ENCODE measurements around the gene PRSS57.
A peak's percentile ranks its signal among the peaks of the same experiment; 100 is the strongest.

Gene PRSS57

DNA sequence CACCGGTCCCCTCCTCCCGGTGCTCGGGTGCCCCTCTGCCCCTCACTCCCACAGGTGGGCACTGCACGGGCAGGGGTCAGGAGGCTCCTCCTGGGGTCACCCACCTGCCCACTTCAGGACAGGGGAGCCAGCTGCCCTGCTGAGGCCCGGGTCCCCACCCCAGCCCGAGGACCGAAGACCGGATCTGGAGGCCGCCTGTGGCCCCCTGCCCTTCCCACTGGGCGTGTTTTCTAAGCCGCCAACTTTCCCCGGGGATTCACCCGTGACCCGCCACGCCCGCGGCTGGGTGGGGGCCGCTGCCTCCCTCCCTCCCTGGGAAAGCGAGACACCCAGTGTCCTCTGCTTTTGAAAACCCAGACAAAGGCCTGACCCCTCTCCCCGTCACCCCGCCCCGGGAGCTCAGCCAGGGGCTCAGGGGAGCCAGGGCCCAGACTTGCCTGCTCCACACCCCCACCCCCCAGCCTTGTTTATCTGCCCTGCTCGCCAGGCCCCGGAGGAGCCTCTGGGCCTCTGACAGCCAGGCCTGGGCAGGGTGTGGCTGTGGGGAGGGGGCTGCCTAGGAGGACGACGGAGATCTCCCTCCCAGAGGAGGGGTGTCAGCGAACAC, 14.8 kb upstream of the PRSS57 start:
- H3K27ac Mint-ChIP-seq, result no peak overlapping the region
- peaks cover 23% of the 10 kb centered on the region for H3K9me3 Mint-ChIP-seq
- H3K36me3 Mint-ChIP-seq (ENCODE audit: low read depth), result peaks cover 10% of the 10 kb centered on the region
- DNase-seq, result no peak
- TF ChIP-seq, protein P1, sequence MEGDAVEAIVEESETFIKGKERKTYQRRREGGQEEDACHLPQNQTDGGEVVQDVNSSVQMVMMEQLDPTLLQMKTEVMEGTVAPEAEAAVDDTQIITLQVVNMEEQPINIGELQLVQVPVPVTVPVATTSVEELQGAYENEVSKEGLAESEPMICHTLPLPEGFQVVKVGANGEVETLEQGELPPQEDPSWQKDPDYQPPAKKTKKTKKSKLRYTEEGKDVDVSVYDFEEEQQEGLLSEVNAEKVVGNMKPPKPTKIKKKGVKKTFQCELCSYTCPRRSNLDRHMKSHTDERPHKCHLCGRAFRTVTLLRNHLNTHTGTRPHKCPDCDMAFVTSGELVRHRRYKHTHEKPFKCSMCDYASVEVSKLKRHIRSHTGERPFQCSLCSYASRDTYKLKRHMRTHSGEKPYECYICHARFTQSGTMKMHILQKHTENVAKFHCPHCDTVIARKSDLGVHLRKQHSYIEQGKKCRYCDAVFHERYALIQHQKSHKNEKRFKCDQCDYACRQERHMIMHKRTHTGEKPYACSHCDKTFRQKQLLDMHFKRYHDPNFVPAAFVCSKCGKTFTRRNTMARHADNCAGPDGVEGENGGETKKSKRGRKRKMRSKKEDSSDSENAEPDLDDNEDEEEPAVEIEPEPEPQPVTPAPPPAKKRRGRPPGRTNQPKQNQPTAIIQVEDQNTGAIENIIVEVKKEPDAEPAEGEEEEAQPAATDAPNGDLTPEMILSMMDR (IDR thresholded peaks at IDR 0.05), result no peak
- peaks cover 18% of the 10 kb centered on the region for H3K4me1 Mint-ChIP-seq
- H3K27me3 Mint-ChIP-seq (ENCODE audit: low read depth, poor library complexity), result peaks cover 15% of the 10 kb centered on the region
- H3K4me3 Mint-ChIP-seq, result no peak overlapping the region

DNA sequence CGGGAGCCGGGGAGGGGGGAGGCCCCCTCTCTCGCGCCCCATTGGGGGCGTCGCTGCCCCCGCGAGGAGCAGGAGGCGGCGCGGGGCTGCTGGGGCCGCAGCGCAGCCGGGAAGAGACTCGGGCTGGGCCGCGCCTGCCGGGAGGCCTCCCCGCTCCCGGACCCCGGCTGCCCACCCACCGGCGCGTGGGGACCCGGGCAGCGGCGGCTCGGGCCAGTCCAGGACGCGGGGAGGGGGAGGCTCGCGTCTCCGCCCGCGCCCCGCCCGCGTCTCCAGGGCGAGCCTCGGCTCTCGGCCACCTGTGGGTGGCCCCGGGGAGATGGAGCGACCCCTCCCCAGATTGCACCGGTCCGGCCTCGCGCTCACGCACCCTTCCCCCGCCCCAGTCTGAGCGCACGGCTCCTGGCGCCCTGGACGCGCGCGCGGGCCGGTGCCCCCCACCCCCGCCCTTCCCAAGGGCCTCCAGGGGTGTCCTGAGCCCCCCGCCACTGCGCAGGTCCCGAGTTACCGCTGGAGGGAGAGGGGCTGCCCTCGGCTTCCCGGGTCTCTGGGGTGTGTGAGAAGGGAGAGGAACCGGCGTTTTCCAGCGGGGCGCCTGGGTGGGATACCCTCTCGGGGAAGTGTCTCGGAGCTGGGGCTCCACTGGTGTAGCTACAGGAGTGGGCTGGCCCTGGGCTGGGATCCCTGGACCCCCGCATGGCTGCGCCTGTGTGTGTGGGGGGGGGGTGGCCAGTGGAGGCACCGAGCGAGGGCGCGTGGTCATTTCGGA, 14.1 kb upstream of the PRSS57 start:
- Mint-ChIP-seq H3K9me3 (peaks cover 20% of the 10 kb centered on the region), H3K4me1 (peaks cover 18% of the 10 kb centered on the region), H3K27ac (no peak overlapping the region), H3K36me3 (ENCODE audit: low read depth) (peaks cover 4% of the 10 kb centered on the region), H3K4me3 (peak overlapping the region; percentile 72), H3K27me3 (ENCODE audit: low read depth, poor library complexity) (peaks cover 22% of the 10 kb centered on the region)
- TF ChIP-seq, protein P1 (IDR thresholded peaks at IDR 0.05), result no peak
- peak; percentile 47 for DNase-seq

DNA sequence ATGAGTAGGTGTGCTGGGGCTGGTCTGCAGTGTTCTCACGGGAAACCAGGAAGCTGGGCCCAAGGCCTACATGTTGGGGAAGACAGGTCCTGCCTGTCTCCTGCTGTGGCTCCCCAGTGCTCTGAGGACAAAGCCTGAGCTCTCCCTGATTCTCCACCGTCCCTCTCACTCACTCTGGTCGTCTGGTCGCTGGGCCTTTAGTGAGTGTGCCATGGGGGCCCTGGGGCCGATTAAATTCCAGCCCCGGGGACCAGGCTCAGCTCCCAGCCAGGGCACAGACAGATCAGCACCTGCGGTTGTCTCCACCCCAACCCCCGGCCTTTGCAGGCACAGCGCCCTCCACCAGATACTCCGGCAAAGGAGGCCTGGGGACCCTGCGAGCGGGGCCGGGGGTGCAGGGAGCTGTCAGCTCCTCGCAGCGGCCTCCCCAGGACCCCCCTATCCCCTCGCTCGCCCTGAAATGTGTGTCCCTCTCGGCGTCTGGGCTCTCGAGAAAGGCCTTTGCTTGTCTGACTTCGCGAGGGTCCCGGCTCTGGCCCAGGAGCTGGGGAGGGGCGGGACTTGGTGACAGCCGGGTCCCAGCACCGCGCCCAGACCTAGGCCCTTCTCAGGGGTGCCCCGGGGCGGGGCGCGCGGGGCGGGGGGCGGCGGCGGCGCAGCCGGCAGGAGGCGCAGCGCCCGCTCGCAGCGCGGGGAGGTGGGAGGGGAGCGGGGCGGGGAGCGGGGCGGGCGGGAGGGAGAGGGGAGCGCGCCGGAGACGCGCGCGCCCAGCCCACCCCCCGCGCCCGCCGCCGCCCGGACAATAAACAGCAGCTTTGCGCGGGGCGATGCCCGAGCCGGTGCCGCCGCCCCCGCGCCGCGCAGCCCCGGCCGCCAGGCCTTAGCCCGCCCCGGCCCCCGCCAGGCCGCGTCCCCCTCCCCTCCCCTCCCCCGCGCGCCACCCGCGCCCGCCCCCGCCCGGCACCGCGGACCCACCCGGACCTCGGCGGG, 13.2 kb upstream of the PRSS57 start, which contains the start of gene PALM:
Gene PALM, plus strand, starts transcription at position 782 of the 990 bp plus-strand sequence. CDS start 212 bp downstream, outside the sequence.
- H3K4me3 Mint-ChIP-seq, result peak within 1 kb of the TSS; percentile 76
- peaks cover 18% of the 10 kb centered on the region for H3K4me1 Mint-ChIP-seq
- TF ChIP-seq, protein P1 (IDR thresholded peaks at IDR 0.05), result no peak
- peak; percentile 74 for DNase-seq
- peaks cover 20% of the 10 kb centered on the region for H3K9me3 Mint-ChIP-seq
- H3K27ac Mint-ChIP-seq, result no peak within 1 kb of the TSS
- H3K27me3 Mint-ChIP-seq (ENCODE audit: low read depth, poor library complexity), result peaks cover 26% of the 10 kb centered on the region
- H3K36me3 Mint-ChIP-seq (ENCODE audit: low read depth), result peaks cover 4% of the 10 kb centered on the region

DNA sequence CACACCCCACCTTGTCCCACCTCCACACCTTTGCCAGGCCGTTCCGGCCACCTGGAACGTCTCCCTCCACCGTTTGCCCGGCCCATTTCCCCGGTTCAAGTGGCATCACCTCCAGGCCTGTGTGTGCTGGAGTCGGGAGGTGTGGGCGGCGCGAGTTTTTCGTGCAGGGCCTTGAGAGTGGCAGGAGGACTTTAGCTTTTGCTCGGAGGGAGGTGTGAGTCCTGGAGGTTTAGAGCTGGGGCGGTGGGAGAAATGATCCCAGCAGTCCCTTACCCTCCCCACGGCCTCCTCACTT, 9.1 kb upstream of the PRSS57 start:
- TF ChIP-seq, protein P1 (IDR thresholded peaks at IDR 0.05), result no peak
- Mint-ChIP-seq H3K9me3 (peaks cover 20% of the 10 kb centered on the region), H3K36me3 (ENCODE audit: low read depth) (no peaks in the 10 kb centered on the region), H3K27me3 (ENCODE audit: low read depth, poor library complexity) (peaks cover 33% of the 10 kb centered on the region), H3K4me1 (peaks cover 7% of the 10 kb centered on the region), H3K27ac (no peak overlapping the region), H3K4me3 (no peak overlapping the region)
- DNase-seq, result no peak

DNA sequence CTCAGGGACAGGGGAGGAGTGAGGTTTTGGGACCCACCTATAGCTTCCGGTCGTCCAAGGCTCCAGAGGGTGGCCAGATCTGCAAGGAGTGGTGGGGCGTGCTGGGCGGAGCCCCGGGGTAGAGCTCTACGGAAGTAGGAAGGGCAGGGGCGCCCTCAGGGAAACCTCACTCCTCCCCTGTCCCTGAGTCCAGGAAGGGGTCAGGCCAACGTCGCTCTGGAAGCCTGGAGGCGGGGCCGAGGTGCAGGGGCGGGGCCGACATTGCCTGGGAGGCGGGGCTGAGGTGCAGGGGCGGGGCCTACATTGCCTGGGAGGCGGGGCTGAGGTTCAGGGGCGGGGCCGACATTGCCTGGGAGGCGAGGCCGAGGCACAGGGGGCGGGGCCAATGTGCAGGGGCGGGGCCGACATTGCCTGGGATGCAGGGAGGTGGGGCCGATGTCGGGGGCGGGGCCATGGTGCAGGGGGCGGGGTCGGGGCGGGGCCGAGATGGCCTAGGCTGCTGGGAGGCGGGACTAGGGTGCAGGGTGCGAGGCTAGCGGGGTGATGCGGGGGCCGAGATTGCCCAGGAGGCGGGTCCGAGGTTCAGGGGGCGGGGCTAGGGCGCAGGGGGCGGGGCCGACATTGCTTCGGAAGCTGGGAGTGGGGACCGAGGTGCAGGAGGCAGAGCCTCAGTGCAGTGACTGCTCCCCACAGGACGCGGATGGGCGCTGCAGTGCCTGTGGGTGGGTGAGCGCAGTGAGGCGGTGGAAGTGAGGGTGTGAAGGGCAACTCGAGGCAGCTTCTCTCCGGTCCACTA, 8.6 kb upstream of the PRSS57 start:
- Mint-ChIP-seq H3K4me3 (peak overlapping the region; percentile 57), H3K4me1 (peaks cover 7% of the 10 kb centered on the region), H3K27me3 (ENCODE audit: low read depth, poor library complexity) (peaks cover 34% of the 10 kb centered on the region), H3K9me3 (peaks cover 20% of the 10 kb centered on the region), H3K27ac (no peak overlapping the region), H3K36me3 (ENCODE audit: low read depth) (no peaks in the 10 kb centered on the region)
- peak; percentile 95 for DNase-seq
- TF ChIP-seq, protein P1 (IDR thresholded peaks at IDR 0.05), result no peak

All from nephron progenitor cell (in vitro differentiated cells).